NT2/D1 (cell line): Measurements from ENCODE around the gene NCR3LG1.

Experiments used
- SUZ12 ChIP-seq: IDR thresholded peaks from 2 replicates; pipeline ENCODE4 v1.6.1; 2011; ENCODE audit not compliant: insufficient read length, insufficient read depth; ENCODE audit errors: extremely low read depth
- YY1 ChIP-seq: IDR thresholded peaks from 2 replicates; pipeline ENCODE4 v1.6.1; 2011; ENCODE audit not compliant: insufficient read length, insufficient read depth

DNA sequence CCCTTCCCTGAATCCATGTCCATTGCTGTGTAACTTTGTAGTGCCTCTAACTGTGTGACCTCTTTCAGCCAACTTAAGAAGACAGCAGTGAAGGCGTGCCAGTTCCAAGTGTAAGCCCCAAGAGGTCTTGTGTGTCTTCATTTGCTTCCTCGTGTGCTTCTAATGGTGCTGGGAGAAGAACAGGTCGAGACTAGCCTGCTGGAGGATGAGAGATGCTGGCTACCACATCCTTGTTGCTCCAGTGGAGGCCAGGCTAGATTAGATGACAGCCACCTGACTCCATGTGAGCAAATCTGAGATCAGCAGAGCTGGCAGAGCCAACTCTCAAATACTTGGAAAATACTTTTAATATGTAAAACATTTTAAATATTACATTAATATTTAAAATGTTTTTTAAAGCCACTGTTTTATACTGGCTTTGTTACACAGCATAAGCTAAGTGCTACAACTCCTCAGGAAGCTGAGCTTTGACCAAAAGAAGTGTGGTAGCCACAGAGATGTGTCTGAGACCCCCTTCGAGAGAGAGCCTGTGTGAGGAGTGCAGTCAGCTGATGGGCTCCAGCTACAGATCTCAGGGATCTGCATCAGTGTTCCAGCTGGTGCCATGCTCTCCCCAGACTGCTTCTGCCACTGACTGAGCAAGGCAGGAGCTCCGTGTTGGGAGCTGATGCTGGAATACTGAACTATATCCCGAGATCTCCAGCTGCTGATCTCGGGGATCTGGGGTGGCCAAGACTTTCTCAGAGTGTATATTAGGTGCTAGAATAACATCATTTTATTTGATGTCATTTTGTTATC lies 28.0 kb downstream of the NCR3LG1 start:
- TF ChIP-seq SUZ12: no peak
- no peak for TF ChIP-seq YY1
